K562 (cell line): ENCODE results near the gene ZBTB7A. TPM values are rescaled to one million over a fixed set of nuclear protein-coding genes. Genes with fewer than 3 reads are reported as not detected.

Experiments
- ATAC-seq: fragments of 200-7000 bp; cut with Tn5 transposase; 3 replicates; pipeline ENCODE4 v1.9.1; 2020; ENCODE audit warnings: moderate library complexity
- BruUV-seq: library from RNA; stranded (reverse); fragments of 400-500 nt; replicated peaks from 2 replicates; lab custom pipeline; 2021; lab: Mats Ljungman, UMichigan
- CTCF ChIA-PET: fragments of 300-600 bp; formaldehyde crosslinking; extraction: SDS; loops from one replicate; lab custom pipeline; 2021; ENCODE audit warnings: low intra/inter-chr PET ratio; lab: Yijun Ruan, JAX
- POLR2A ChIA-PET: fragments of 300-600, 350-650 bp; sonication (Branson Sonifier 250); formaldehyde crosslinking; extraction: SDS; loops from one replicate; lab custom pipeline; 2021; ENCODE audit warnings: antibody characterized with exemption, inconsistent platforms; lab: Yijun Ruan, JAX
- DNase-seq, 4 experiments: peaks; one replicate each; pipeline versions ENCODE4 v3.0.0 to v3.0.0-alpha.2; 2011 to 2018; ENCODE audit warnings: low spot score in 3 of 4, mixed read lengths in 3 of 4; ENCODE audit errors: extremely low read depth in 1 of 4
- FAIRE-seq: peaks from 2 replicates; lab custom pipeline; 2011; peaks lifted over from hg19 to GRCh38; lab: Jason Lieb, UNC
- H2AFZ ChIP-seq: 2 replicates; pipeline ENCODE4 v1.6.0; 2011; ENCODE audit warnings: low read depth, low read length, control low read depth, inconsistent platforms
- H3K27ac ChIP-seq: fragments of 200-600 bp; 3 replicates; pipeline ENCODE4 v1.8.0; 2011; ENCODE audit warnings: low read depth, mild to moderate bottlenecking, control low read depth, inconsistent platforms, low read length, moderate library complexity, mixed read lengths; ENCODE audit errors: extremely low read depth
- H3K27me3 ChIP-seq, 2 experiments: fragments of 300-600 bp in 1 of 2; 2 replicates in 1 of 2; 3 replicates in 1 of 2; pipeline versions ENCODE4 v1.6.0 to v1.8.0; 2011; ENCODE audit warnings: inconsistent platforms in 2 of 2, low read length in 2 of 2, mild to moderate bottlenecking in 1 of 2, mixed read lengths in 1 of 2, moderate library complexity in 1 of 2; ENCODE audit not compliant: control insufficient read depth in 2 of 2, insufficient read depth in 2 of 2
- H3K36me3 ChIP-seq: fragments of 300-600 bp; 3 replicates; pipeline ENCODE4 v1.8.0; 2011; ENCODE audit warnings: mild to moderate bottlenecking, low read length, inconsistent platforms; ENCODE audit not compliant: control insufficient read depth, insufficient read depth
- H3K4me1 ChIP-seq, 2 experiments: fragments of 200-600 bp in 1 of 2; replicated peaks in 1 of 2; 2 replicates in 1 of 2; 3 replicates in 1 of 2; pipeline versions ENCODE4 v1.5.1 to v1.8.0; 2011; ENCODE audit warnings: inconsistent platforms in 2 of 2, low read length in 2 of 2, mild to moderate bottlenecking in 1 of 2, mixed read lengths in 1 of 2, moderate library complexity in 1 of 2; ENCODE audit not compliant: control insufficient read depth in 2 of 2, insufficient read depth in 2 of 2
- H3K4me2 ChIP-seq: 2 replicates; pipeline ENCODE4 v1.6.1; 2011; ENCODE audit warnings: low read length, control low read depth, inconsistent platforms, mixed read lengths; ENCODE audit not compliant: insufficient read depth
- H3K4me3 ChIP-seq: fragments of 200-600 bp; sonication (generic), shearing (Covaris generic); 2 replicates; pipeline ENCODE4 v1.5.1; 2016; ENCODE audit warnings: control low read depth, inconsistent platforms
- H3K79me2 ChIP-seq: fragments of 200-600 bp; 3 replicates; pipeline ENCODE4 v1.8.0; 2011; ENCODE audit warnings: low read length, inconsistent platforms; ENCODE audit not compliant: control insufficient read depth, insufficient read depth
- H3K9ac ChIP-seq, 2 experiments: 2 replicates each; pipeline versions ENCODE4 v1.6.0 to v1.6.1; 2011; ENCODE audit warnings: low read depth in 2 of 2, low read length in 2 of 2, control low read depth in 1 of 2, inconsistent platforms in 1 of 2, mild to moderate bottlenecking in 1 of 2, mixed read lengths in 1 of 2; ENCODE audit not compliant: insufficient read depth in 1 of 2
- H3K9me1 ChIP-seq: one replicate; pipeline ENCODE4 v1.6.0; 2011; ENCODE audit warnings: inconsistent platforms, mild to moderate bottlenecking, low read length, moderate library complexity; ENCODE audit not compliant: control insufficient read depth, insufficient read depth
- H3K9me3 ChIP-seq: replicated peaks from 2 replicates; pipeline ENCODE4 v1.5.1; 2011; ENCODE audit warnings: low read depth, low read length, inconsistent platforms; ENCODE audit not compliant: control insufficient read depth, insufficient read depth
- H4K20me1 ChIP-seq: replicated peaks from 2 replicates; pipeline ENCODE4 v1.6.1; 2011; ENCODE audit warnings: low read length, inconsistent platforms, mixed read lengths; ENCODE audit not compliant: control insufficient read depth, insufficient read depth
- HMGN3 ChIP-seq: IDR thresholded peaks from 2 replicates; pipeline ENCODE4 v1.6.1; 2011; ENCODE audit warnings: borderline replicate concordance, low read depth, mild to moderate bottlenecking, mixed read lengths, low read length; ENCODE audit not compliant: insufficient read length; ENCODE audit errors: extremely low read depth
- ZNF280B ChIP-seq: fragments of 250-450 bp; sonication (Bioruptor Pico); IDR thresholded peaks from 2 replicates; pipeline ENCODE4 v1.5.1; 2021; ENCODE audit warnings: mild to moderate bottlenecking
- WGBS: fragments of 100-300 bp; shearing (Covaris generic); methylation state at CpG from one replicate; pipeline ENCODE4 v1.1.6; 2016; ENCODE audit warnings: low coverage, mixed read lengths; ENCODE audit not compliant: insufficient coverage; ENCODE audit errors: missing lambda C conversion rate; 5-methylcytosine and 5-hydroxymethylcytosine counted together
- in situ Hi-C: fragments of 300-500 bp; cut with MboI; formaldehyde crosslinking; loops from 4 replicates; pipeline ENCODE4 v1.15.0; 2018; ENCODE audit warnings: inconsistent platforms, mixed read lengths
- intact Hi-C: fragments of 100-400 bp; cut with micrococcal nuclease; formaldehyde crosslinking; loops from 2 replicates; pipeline ENCODE4 v1.14.2; 2022
- polyA plus RNA-seq, 8 experiments: library from polyadenylated mRNA; depleted of rRNA in 4 of 8; stranded (reverse) in 5 of 8; unstranded in 3 of 8; fragments of >200 nt; fragmentation: Nextera tagmentation in 2 of 8; fragmentation: Illumina TruSeq in 1 of 8; extraction: Ambion mirVana in 2 of 8; extraction: Trizol in 1 of 8; gene quantifications; 2 replicates each; pipeline versions ENCODE4 v1.2.1 to v1.2.3, GENCODE V29; 2011 to 2014; ENCODE audit warnings: inconsistent platforms in 1 of 8, missing spikeins in 1 of 8
- total RNA-seq, 7 experiments: library from RNA; depleted of rRNA in 6 of 7; stranded (reverse); fragments of >200 nt in 6 of 7; fragmentation: Illumina TruSeq in 2 of 7; extraction: Trizol in 2 of 7; gene quantifications; 2 replicates each; pipeline versions ENCODE4 v1.2.1 to v1.2.3, GENCODE V29; 2011 to 2021; ENCODE audit warnings: low replicate concordance in 1 of 7

Gene ZBTB7A
- total and polyA plus RNA-seq, 9 of the 15 experiments (the other 6 are each of a cell fraction or from before 2014, with no cell fraction given), result 0.11 to 34.0 (median 4.6) TPM

DNA sequence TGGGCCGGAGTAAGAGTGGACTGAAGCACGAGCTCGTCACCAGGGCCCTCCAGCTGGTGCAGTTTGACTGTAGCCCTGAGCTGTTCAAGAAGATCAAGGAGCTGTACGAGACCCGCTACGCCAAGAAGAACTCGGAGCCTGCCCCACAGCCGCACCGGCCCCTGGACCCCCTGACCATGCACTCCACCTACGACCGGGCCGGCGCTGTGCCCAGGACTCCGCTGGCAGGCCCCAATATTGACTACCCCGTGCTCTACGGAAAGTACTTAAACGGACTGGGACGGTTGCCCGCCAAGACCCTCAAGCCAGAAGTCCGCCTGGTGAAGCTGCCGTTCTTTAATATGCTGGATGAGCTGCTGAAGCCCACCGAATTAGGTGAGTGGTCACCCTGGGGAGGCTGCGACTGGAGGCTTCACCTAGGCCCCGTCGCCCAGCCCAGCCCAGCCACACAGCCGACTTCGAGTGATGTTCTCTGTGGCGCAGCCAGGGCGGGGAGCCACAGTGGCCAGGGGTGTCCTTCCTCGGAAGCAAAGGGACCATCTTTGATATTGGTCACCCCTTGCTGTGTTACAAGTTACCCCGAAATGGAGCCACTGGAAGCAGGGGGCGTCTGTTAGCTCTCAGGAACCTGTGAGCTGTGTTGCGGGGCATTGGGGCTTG is 53.6 kb downstream of the ZBTB7A start:
- ChIA-PET POLR2A (interaction anchor here (0.5 kb wide), 1 partner anchor 280 kb away, joined by 3 read pairs; no protein-coding TSS in a partner anchor), CTCF (no interaction called here)
- Histone ChIP-seq H3K4me2 (no peak overlapping the region), H3K9me1 (no peaks in the 10 kb centered on the region), H3K79me2 (peaks cover 46% of the 10 kb centered on the region), H3K36me3 (peaks cover 61% of the 10 kb centered on the region; the same call in 1 of the 3 replicates), H3K9ac (peak overlapping the region in 1 of 2 experiments; percentile 66; a peak in 1 of 4 replicates), H3K4me1 (peaks cover 11 to 77% of the 10 kb centered on the region in 2 experiments; a peak in 4 of 5 replicates), H4K20me1 (peaks cover 43% of the 10 kb centered on the region), H3K4me3 (no peak overlapping the region)
- WGBS, result 91% methylated on average over 26 of the region's 33 CpGs
- ATAC-seq (no peak), DNase-seq (no peak)
- intact Hi-C loops, result no loop called here
- in situ Hi-C loops, result no loop called here
- no TSS peak for BruUV-seq
- peak; percentile 8 for TF ChIP-seq HMGN3
- TF ChIP-seq ZNF280B, result no peak
- TF ChIP-seq, all 486 proteins: peak for 1
- Histone ChIP-seq H3K27me3 (no peaks in the 10 kb centered on the region), H3K27ac (no peak overlapping the region), H2AFZ (no peak overlapping the region), H3K9me3 (no peaks in the 10 kb centered on the region)
- FAIRE-seq, result no peak
